ENCODE data around the gene ATP9B. TPM values are rescaled to one million over a fixed set of nuclear protein-coding genes. Genes with fewer than 3 reads are reported as not detected.

Gene ATP9B
- total RNA-seq, 2 experiments from 2014 or later, result 15.9 to 16.6 TPM

DNA sequence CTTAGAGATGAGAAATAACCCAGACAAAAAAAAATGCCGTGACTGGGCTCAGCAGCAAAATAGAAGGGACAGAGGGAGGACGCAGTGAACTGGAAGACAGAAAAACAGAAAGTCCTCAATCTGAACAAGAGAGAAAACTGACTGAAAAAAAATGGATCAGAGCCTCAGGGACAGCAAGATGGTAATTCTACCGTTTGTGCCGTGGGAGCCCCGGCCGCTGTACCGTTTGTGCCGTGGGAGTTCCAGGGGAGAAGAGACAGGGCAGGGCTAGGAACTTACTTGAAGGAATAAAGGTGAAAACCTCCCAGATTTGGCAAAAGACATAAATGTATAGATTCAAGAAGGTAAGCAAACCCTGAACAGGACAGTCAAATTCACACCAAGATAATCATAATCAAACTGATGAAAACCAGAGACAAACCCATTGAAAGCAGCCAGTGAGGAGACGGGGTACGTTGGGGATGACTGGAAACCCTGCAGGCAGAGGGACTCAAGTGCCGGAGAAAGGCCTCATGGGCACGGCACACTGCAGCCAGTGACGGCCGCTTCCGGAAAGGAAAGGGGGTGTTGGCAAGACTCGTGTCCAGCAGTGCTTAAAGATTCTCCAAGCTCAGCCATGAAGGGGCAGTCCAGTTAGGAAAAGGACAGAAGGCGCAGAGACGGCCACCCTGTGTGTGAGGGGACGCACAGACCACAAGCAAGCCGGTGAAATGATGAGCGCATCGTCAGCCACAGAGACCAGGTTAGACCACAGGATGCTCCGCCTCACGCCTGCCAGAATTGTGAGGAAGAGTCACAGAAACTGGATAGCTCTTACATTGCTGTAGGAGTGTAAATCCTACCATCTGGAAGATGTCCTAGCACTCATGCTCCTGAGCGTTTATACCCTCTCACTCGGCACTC is 286.5 kb downstream of the ATP9B start:
- intact Hi-C loops (cut with micrococcal nuclease), result no loop called here
- ChIA-PET POLR2A (no interaction called here), CTCF (no interaction called here)
- H3K27ac Mint-ChIP-seq, result no peak overlapping the region
- H3K4me3 Mint-ChIP-seq, result no peak overlapping the region
- H3K9me3 Mint-ChIP-seq, result no peaks in the 10 kb centered on the region
- H3K4me1 Mint-ChIP-seq (ENCODE audit: low read depth), result no peaks in the 10 kb centered on the region
- DNase-seq, result no peak
- peaks cover 6% of the 10 kb centered on the region for H3K36me3 Mint-ChIP-seq
- H3K27me3 Mint-ChIP-seq, result no peaks in the 10 kb centered on the region

DNA sequence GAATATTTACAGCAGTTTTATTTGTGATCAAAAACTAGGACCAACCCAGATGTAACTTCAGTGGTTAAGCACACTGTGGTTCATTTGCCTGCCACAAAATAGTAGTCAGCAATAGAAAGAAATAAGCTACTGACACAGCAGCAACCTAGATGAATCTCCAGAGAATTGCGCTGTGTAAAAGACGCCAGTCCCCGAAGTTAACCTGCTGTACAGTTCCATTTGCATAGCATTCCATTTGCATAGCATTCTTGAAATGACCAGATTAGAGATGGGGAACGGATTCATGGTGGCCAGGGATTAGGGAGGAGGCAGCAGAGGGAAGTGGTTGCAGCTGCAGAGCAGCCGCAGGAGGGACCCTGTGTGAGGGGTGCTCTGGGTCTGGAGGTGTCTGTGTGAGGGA is 287.2 kb downstream of the ATP9B start:
- CTCF ChIA-PET, result no interaction called here
- POLR2A ChIA-PET, result no interaction called here
- no peaks in the 10 kb centered on the region for H3K27me3 Mint-ChIP-seq
- DNase-seq, result no peak
- no peak overlapping the region for H3K27ac Mint-ChIP-seq
- H3K9me3 Mint-ChIP-seq, result no peaks in the 10 kb centered on the region
- H3K4me1 Mint-ChIP-seq (ENCODE audit: low read depth), result no peaks in the 10 kb centered on the region
- intact Hi-C loops (cut with micrococcal nuclease), result no loop called here
- H3K36me3 Mint-ChIP-seq, result peaks cover 8% of the 10 kb centered on the region
- H3K4me3 Mint-ChIP-seq, result no peak overlapping the region

- H3K27me3 Mint-ChIP-seq, result no peaks in the 10 kb centered on the region
- H3K9me3 Mint-ChIP-seq, result no peaks in the 10 kb centered on the region
- intact Hi-C loops (cut with micrococcal nuclease), result no loop called here
- H3K27ac Mint-ChIP-seq, result no peak overlapping the region
- no peak for DNase-seq
- no peaks in the 10 kb centered on the region for H3K4me1 Mint-ChIP-seq (ENCODE audit: low read depth)
- CTCF ChIA-PET, result interaction anchor here (0.7 to 1.5 kb wide), 3 partner anchors 18 to 167 kb away, joined by 3 to 6 read pairs (median 3); no protein-coding TSS in a partner anchor
- peaks cover 20% of the 10 kb centered on the region for H3K36me3 Mint-ChIP-seq
- POLR2A ChIA-PET, result no interaction called here
- H3K4me3 Mint-ChIP-seq, result no peak overlapping the region
Observed at GRCh38 chr18:79360933-79361332, 291.7 kb downstream of the ATP9B start.

- no peak for DNase-seq
- H3K9me3 Mint-ChIP-seq, result no peaks in the 10 kb centered on the region
- no peak overlapping the region for H3K4me3 Mint-ChIP-seq
- H3K27me3 Mint-ChIP-seq, result no peaks in the 10 kb centered on the region
- ChIA-PET POLR2A (no interaction called here), CTCF (no interaction called here)
- H3K4me1 Mint-ChIP-seq (ENCODE audit: low read depth), result no peaks in the 10 kb centered on the region
- no peak overlapping the region for H3K27ac Mint-ChIP-seq
- peaks cover 21% of the 10 kb centered on the region for H3K36me3 Mint-ChIP-seq
- intact Hi-C loops (cut with micrococcal nuclease), result no loop called here
Observed at GRCh38 chr18:79361766-79362522, 292.8 kb downstream of the ATP9B start.

DNA sequence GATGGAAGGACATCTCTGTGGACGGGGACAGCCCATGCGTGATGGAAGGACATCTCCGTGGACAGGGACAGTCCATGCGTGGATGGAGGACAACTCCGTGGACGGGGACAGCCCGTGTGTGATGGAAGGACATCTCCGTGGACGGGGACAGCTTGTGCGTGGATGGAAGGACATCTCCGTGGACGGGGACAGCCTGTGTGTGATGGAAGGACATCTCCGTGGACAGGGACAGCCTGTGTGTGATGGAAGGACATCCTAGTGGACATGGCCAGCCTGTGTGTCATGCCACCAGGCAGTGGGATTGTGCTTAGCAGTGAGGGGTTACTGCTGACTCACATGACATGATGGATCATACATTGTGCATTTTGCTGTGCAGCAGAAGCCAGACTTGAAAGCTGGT is 296.5 kb downstream of the ATP9B start:
- Mint-ChIP-seq H3K4me3 (no peak overlapping the region), H3K27ac (no peak overlapping the region), H3K9me3 (no peaks in the 10 kb centered on the region), H3K4me1 (ENCODE audit: low read depth) (peaks cover 15% of the 10 kb centered on the region), H3K27me3 (no peaks in the 10 kb centered on the region), H3K36me3 (peaks cover 17% of the 10 kb centered on the region)
- CTCF ChIA-PET, result no interaction called here
- POLR2A ChIA-PET, result no interaction called here
- DNase-seq, result no peak
- intact Hi-C loops (cut with micrococcal nuclease), result no loop called here

GRCh38 chr18:79366177-79367094 is 297.2 kb downstream of the ATP9B start:
- H3K27ac Mint-ChIP-seq, result no peak overlapping the region
- POLR2A ChIA-PET, result no interaction called here
- intact Hi-C loops (cut with micrococcal nuclease), result no loop called here
- H3K36me3 Mint-ChIP-seq, result peaks cover 16% of the 10 kb centered on the region
- peaks cover 16% of the 10 kb centered on the region for H3K4me1 Mint-ChIP-seq (ENCODE audit: low read depth)
- no peak overlapping the region for H3K4me3 Mint-ChIP-seq
- DNase-seq, result no peak
- H3K27me3 Mint-ChIP-seq, result no peaks in the 10 kb centered on the region
- CTCF ChIA-PET, result no interaction called here
- H3K9me3 Mint-ChIP-seq, result no peaks in the 10 kb centered on the region

- ChIA-PET CTCF (interaction anchor here (1.1 to 1.5 kb wide), 2 partner anchors 12 to 162 kb away, joined by 3 to 9 read pairs; no protein-coding TSS in a partner anchor), POLR2A (no interaction called here)
- H3K27ac Mint-ChIP-seq, result no peak overlapping the region
- peaks cover 9% of the 10 kb centered on the region for H3K36me3 Mint-ChIP-seq
- no peak overlapping the region for H3K4me3 Mint-ChIP-seq
- intact Hi-C loops (cut with micrococcal nuclease), result no loop called here
- no peaks in the 10 kb centered on the region for H3K9me3 Mint-ChIP-seq
- no peak for DNase-seq
- H3K27me3 Mint-ChIP-seq, result no peaks in the 10 kb centered on the region
- peaks cover 20% of the 10 kb centered on the region for H3K4me1 Mint-ChIP-seq (ENCODE audit: low read depth)
Observed at GRCh38 chr18:79367480-79367879, 298.3 kb downstream of the ATP9B start.

DNA sequence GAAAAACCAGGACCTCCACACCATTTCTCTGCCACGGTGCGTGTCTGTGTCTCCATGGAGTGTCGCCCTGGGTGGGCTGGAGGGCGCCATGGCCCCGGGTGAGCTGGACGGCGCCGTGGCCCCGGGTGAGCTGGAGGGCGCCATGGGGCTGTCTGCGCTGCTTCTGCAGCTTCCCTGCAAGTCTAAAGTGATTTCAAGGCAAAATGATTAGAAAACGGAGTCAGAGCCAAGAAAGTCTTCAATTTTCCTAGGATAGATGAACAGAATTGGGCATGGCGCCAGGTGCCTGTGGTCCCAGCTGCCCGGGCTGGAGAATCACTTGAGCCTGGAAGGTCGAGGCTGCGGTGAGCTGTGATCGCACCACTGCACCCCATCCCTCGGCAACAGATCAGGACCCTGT is 298.8 kb downstream of the ATP9B start:
- POLR2A ChIA-PET, result no interaction called here
- H3K4me1 Mint-ChIP-seq (ENCODE audit: low read depth), result peaks cover 20% of the 10 kb centered on the region
- H3K27me3 Mint-ChIP-seq, result no peaks in the 10 kb centered on the region
- no peak overlapping the region for H3K4me3 Mint-ChIP-seq
- CTCF ChIA-PET, result interaction anchor here (1.1 to 1.5 kb wide), 2 partner anchors 12 to 161 kb away, joined by 3 to 9 read pairs; no protein-coding TSS in a partner anchor
- intact Hi-C loops (cut with micrococcal nuclease), result no loop called here
- H3K27ac Mint-ChIP-seq, result no peak overlapping the region
- DNase-seq, result no peak
- peaks cover 9% of the 10 kb centered on the region for H3K36me3 Mint-ChIP-seq
- H3K9me3 Mint-ChIP-seq, result no peaks in the 10 kb centered on the region

DNA sequence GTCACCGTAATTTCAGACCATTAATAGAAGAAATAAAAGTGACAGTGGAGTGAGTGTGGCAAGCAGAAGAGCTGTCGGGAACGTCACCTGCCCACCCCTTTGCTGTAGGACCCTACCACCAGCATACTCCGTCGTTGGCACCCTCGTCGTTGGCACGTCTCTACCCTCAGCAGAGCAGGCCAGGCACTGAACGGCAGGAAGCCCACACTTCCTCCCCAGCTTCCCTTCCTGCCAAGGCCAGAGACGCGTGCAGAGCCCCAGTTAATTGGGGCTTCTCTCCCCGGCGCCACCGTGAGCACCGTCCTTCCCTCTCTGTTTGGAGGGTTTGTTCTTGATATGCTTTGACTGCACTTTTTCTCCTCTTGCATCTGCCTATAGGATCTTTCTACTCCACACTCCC is 299.5 kb downstream of the ATP9B start:
- no peak overlapping the region for H3K4me3 Mint-ChIP-seq
- DNase-seq, result no peak
- CTCF ChIA-PET, result interaction anchor here (1.1 to 1.5 kb wide), 2 partner anchors 11 to 161 kb away, joined by 3 to 9 read pairs; no protein-coding TSS in a partner anchor
- no peaks in the 10 kb centered on the region for H3K27me3 Mint-ChIP-seq
- peaks cover 4% of the 10 kb centered on the region for H3K36me3 Mint-ChIP-seq
- H3K4me1 Mint-ChIP-seq (ENCODE audit: low read depth), result peaks cover 20% of the 10 kb centered on the region
- intact Hi-C loops (cut with micrococcal nuclease), result no loop called here
- no peak overlapping the region for H3K27ac Mint-ChIP-seq
- POLR2A ChIA-PET, result no interaction called here
- H3K9me3 Mint-ChIP-seq, result no peaks in the 10 kb centered on the region

GRCh38 chr18:79371561-79372121 is 302.4 kb downstream of the ATP9B start:
- peak; percentile 27 for DNase-seq

GRCh38 chr18:79372461-79372860 is 303.3 kb downstream of the ATP9B start:
- H3K9me3 Mint-ChIP-seq, result no peaks in the 10 kb centered on the region
- no peaks in the 10 kb centered on the region for H3K27me3 Mint-ChIP-seq
- no peak overlapping the region for H3K4me3 Mint-ChIP-seq
- CTCF ChIA-PET, result interaction anchor here (0.7 kb wide), 1 partner anchor 316 kb away, joined by 3 read pairs; no protein-coding TSS in a partner anchor
- H3K27ac Mint-ChIP-seq, result no peak overlapping the region
- intact Hi-C loops (cut with micrococcal nuclease), result no loop called here
- peaks cover 3% of the 10 kb centered on the region for H3K36me3 Mint-ChIP-seq
- peaks cover 19% of the 10 kb centered on the region for H3K4me1 Mint-ChIP-seq (ENCODE audit: low read depth)
- no peak for DNase-seq
- POLR2A ChIA-PET, result no interaction called here

More at GRCh38 chr18:79371561-79372121, 302.4 kb downstream of the ATP9B start:
- H3K27ac Mint-ChIP-seq, result peak overlapping the region; percentile 73
- POLR2A ChIA-PET, result no interaction called here
- H3K4me3 Mint-ChIP-seq, result no peak overlapping the region
- peaks cover 20% of the 10 kb centered on the region for H3K4me1 Mint-ChIP-seq (ENCODE audit: low read depth)
- no peaks in the 10 kb centered on the region for H3K9me3 Mint-ChIP-seq
- intact Hi-C loops (cut with micrococcal nuclease), result no loop called here
- no peaks in the 10 kb centered on the region for H3K27me3 Mint-ChIP-seq
- H3K36me3 Mint-ChIP-seq, result peaks cover 3% of the 10 kb centered on the region
- CTCF ChIA-PET, result no interaction called here
